ENCODE data around the gene DNAAF9.
"Not testable (repeated sequence)": the region's sequence is repeated elsewhere in the genome, so short reads cannot be mapped to it uniquely, and the experiment has no call there.

DNAAF9 gene

DNA sequence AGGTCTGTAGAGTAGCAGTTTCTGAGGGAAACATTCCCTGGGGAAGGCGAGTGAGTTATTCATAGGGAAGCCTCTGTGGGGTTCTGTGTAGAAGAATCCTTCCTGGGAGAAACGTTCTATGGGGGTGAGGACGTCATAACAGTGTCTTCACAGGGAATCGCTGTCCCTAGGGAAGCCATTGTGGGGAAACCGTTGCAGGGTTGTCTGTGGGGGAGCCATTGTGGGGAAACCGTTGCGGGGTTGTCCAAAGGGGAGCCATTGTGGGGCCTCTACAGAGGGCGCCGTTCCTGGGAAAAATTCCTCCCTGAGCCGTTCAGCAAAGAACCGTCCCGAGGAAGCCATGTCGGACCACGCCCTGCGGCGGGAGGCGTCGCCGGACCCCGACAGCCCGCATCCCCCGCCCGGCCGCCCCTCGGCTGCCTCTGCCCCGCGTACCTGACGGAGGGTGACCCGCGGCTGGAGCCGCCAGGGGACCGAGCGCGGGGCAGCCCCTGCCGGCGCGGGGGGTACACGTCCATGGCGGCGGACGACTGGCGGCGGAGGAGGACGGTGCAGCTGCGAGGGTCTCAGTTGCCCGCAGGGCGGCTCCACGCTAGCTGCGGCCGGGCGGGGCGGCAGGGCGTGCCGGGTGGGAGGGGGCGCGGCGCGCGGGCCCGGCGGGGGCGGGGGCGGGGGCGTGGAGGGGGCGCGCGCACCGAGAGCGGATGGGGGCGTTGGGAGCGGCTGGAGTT lies at the start of gene DNAAF9:
TSS of gene DNAAF9 (minus strand) at position 630 of the 731 bp plus-strand sequence. CDS start at position 518, 112 bp downstream.
- DNase-seq = no peak

DNA sequence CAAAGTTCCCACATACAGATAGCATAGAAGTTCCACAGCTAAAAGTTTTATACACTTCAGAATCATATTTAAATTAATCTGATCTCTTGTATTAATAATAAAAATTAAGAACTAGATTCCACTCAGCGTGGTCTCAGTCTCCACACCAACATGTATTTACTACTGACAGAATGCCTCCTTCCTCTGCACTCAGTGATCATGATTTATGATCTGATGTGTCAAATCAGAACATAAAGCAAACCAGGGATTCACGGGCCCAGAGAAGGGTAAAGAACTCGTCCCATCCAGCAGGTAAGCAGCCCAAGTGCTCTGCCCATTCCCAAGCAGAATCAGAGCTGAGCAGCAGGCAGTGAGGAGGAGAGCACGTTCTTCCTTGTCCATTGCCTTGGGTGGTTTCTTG lies 49.2 kb upstream of the DNAAF9 start:
- no peak for DNase-seq

DNA sequence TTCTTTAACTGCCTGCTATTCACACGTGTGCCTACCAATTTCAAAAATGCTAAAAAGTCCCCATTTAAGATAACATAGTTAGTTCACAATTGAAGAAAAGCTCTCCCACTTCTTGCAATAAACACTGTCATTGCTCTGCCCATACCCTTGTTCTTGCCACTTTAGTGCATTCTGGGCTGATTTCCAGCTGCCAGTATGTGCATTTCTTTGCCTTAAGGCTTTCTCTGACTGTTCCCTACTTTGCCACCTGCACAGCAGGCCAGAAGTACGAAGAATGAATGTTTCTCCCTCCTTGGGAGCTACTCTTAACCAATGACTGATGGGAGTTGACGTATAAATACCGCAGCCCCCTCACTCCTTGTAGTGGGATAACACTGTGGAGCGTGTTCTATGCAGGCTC lies 47.4 kb upstream of the DNAAF9 start:
- DNase-seq = no peak

DNA sequence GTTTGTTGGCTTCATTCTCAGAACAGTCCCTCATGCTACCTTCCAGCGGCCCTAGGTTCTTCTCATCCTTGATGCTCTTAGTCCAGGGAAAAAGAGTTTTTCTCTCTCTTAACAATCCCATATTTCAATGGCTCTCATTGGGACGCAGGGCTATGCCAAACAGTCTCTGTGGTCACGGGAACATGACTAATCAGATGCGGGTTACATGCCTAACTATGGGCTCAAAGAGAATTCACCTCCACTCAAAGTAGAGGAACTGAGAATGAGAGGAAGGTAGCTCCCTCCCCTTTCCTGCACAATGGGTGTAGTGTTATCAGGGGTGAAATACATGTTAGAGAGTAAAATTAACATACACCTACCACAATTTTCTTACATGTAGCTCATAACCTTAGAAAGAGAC lies 45.2 kb upstream of the DNAAF9 start:
- no peak for DNase-seq

DNA sequence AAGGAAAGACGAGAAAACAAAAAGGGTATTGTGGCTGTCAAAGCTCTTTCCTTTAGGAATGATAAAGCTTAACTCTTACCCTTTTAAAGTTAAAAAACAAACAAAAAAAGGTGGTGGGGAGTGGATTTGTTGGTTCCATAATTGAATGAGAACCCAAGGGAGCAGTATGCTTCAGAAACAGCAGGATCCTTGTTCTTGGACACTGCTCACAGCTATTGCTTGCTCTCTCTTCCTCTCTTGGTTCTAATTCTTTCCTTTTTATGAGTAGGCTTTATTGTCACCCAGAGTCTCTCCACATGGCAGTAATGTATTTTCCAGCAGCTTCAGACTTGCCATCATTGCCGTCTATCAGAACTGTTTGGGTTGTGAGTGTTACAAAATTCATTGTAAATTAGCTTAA lies 44.7 kb upstream of the DNAAF9 start:
- DNase-seq = no peak

DNA sequence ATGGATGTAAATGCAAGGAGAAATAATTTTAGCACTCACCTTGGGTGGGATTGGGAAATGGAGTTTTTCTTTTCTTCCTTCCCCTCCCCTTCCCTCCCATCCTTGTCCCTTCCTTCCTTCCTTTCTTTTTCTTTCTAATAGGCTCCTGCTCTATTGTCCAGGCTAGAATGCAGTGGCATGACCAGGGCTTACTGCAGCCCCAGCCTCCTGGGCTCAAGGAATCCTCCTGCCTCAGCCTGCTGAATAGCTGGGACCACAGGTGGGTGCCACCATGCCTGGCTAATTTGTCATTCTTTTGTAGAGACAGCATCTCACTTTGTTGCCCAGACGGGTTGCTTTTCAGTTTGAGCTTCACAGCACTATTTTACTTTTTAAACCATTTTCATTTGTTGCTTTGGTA lies 41.9 kb upstream of the DNAAF9 start:
- no peak for DNase-seq

DNA sequence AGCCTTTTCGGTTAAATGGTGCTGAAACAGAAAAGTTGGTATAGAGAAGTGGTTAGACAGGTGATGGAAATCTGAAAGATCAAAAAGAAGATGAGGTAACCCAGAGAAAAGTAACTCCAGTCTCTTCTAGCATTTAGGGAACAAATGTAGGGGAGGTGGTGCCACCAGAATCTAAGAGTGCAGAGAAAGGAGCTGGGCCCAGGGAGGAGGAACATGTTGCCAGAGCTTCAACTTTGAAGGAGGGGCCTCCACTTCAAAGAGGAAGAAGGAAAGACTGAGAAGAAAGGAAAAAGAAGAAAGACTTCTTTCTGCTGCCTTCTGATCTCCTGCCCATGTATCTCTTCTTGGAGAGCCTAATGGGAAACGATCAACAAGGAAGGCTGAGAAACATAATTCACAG lies 39.9 kb upstream of the DNAAF9 start:
- DNase-seq = no peak

DNA sequence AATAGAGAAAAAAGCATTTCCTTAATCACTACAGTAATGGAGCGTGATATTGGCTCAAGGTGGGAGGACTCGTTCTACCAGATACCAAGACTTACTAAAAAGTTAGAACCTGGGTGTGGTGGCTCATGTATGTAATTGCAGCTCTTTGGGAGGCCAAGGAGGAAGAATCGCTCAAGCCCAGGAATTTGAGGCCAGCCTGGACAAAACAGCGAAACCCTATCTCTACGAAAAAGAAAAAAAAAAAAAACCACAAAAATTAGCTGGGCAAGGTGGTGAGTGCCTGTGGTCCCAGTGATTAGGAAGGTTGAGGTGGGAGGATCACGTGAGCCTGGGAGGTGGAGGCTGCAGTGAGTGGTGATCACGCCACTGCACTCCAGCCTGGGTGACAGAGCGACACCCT lies 39.3 kb upstream of the DNAAF9 start:
- DNase-seq = no peak

DNA sequence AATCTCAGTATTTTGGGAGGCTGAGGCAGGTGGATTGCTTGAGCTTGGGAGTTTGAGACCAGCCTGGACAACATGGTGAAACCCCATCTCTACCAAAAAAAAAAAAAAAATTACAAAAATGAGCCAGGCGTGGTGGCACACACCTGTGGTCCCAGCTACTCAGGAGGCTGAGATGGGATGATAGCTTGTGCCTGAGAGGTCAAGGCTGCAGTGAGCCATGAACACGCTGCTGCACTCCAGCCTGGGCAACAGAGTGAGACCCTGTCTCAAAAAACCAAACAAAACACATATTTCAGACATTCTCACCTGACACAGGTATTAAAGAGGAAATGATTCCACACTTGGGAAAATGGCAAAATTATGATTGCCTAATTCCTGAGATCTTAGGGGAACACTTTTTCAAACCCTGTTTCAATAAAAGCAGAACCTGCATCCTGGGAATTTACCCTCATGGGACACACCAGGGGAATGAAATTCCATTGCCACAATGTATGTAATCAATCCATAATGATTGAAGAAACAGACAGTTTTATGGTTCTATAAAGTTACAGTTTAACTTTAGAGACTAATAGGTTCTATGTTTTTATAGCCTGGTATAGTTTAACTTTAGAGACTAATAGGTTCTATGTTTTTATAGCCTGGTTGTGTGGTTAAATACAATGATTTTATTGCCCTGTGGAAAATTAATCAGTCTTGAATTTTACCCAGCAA lies 29.6 kb upstream of the DNAAF9 start:
- DNase-seq = no peak

DNA sequence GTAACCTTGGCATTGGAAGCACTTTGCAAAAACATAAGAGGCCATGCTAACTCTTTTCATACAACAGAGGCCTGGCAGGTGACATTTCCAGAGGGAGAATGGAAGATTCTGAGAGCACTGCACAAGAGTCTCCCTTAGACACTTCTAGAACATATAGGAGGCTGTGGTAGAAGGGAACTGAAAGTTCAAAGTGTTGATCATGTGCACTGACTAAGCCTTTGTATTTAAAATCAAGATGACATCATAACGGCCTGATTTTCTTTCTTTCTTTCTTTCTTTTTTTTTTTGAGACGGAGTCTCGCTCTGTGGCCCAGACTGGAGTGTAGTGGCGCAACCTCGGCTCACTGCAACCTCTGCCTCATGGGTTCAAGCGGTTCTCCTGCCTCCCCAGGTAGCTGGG lies 26.8 kb upstream of the DNAAF9 start:
- no peak for DNase-seq

DNA sequence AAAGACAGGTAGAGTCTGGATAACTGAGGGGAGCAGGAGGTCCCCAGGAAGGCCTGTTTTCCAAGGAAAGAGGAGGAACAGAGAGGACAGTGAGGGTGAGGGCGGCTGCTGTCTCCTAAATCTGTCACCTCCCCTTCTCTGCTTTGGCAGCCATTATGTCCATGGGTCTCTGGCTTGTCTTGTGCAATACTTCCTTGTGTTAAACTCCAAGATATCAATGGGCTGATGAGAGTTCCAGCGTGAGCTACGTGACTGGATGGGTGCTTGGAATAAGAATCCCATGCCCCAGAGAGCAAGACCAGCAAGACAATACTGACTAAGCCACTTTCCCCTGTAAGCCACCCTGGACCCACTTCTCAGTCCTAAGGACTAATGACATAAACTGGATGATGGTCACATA lies 26.3 kb upstream of the DNAAF9 start:
- no peak for DNase-seq

DNA sequence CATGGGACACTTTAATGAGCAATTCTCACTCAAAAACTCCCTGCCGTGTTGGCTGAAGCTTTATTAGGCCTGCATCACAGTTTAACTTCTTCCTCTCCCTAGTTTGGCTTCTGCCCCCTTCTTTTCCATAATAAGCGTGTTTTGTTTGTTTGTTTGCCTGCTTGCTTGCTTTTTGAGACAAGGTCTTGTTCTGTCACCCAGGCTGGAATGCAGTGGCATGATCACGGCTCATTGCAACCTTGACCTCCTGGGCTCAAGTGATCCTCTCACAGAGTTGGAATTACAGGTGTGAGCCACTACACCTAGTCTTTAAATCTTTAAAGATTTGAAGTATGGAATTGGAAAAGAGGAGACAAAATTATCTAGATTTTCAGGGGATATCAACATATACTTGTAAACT lies 25.4 kb upstream of the DNAAF9 start:
- no peak for DNase-seq

DNA sequence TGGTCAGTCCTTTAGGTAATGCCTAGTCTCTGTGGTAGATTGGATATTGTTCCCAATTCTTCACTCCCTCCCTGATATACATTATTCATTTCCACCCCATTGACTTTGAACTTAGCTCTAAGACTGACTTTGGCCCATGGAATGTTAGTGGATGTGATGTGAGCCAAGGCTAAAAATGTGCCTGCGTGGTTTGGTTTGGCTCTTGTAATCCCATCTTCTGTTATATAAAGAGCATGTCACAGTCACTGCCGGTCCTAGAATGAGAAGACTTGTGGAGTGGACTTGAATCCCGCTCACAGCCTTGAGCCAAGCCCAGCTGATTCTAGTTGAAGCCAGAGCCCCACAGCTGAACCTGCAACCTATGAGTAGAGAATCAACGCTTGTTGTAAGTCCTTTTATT lies 23.6 kb upstream of the DNAAF9 start:
- no peak for DNase-seq

DNA sequence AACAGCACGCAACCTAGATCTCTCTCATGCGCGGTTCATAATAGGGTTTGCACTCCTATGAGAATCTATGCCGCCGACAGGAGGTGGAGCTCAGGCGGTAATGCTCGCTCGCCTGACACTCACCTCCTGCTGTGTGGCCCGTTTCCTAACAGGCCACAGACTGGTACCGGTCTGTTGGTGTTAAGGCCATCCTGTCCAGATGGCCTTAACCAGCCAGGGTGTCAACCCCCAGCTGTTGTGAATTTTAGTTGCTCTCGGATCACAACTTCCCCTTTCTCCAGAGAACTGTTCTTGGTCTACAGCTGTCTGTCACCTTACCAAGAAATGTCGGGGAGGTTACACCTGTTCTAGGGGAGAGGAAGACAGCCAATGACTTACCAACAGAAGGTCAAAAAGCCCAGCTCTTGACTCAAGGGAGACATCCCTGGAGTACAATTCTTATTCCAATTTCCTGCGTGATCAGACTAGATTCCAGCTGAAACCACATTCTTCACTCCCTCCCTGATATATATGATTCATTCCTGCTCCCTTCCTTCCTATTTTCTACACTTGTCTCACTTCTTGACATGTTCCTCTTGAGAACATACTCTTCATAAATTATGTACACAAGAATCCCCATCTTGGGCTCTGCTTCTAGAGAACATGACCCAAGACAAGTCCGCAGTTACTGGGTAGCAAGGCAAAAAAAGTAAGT lies 23.1 kb upstream of the DNAAF9 start:
- no peak for DNase-seq

DNA sequence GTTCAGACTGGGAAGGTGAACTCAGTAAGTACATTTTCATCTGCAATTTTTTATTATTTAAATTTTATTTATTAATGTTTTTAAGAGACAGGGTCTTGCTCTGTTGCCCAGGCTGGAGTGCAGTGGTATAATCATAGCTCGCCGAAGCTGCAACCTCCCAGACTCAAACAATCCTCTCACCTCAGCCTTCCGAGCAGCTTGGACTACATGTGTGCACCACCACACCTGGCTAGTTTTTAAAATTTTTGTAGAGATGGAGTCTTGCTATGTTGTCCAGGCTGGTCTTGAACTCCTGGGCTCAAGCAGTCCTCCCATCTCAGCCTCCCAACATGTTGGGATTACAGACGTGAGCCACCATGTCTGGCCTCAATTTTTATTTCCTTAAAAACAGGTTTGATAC lies 19.3 kb upstream of the DNAAF9 start:
- not testable (repeated sequence) for DNase-seq

DNA sequence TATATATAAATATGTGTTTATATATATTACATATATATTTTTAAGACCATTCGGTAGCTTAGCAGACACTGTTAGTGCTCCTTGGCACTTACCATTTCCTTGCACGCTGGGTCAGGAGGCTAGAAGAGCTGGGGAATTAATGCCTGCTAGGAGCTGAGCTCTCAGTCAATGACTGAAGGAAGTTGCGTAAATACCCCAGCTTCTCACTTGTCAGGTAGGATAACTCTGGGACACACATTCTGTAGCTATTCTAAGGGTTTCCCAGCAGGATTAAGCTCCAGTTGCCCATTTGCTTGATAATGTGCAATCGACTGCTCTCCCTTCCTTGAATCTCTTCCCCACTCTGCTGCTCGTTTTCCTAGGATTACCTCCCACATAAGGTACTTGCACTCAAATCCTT lies 15.7 kb upstream of the DNAAF9 start:
- no peak for DNase-seq

DNA sequence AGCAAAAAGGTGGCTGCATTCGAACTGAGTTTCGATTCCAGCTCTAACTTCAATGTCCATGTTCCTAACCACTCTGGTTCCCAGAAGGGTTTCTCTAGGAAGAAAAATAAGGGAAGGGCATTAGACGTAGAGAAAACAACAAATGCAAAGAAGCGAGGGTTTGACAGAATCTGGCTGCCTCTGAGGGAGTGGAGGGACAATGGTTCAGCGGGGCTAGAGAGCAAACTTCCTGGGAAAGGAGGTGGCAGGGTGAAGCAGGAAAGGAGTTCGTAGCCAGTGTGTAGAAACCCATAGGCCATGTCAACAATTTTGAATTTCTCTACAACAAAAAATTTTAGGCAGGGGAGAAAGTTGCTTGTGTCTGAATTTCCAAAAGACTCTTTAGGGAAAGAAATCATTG lies 14.5 kb upstream of the DNAAF9 start:
- DNase-seq = no peak

DNA sequence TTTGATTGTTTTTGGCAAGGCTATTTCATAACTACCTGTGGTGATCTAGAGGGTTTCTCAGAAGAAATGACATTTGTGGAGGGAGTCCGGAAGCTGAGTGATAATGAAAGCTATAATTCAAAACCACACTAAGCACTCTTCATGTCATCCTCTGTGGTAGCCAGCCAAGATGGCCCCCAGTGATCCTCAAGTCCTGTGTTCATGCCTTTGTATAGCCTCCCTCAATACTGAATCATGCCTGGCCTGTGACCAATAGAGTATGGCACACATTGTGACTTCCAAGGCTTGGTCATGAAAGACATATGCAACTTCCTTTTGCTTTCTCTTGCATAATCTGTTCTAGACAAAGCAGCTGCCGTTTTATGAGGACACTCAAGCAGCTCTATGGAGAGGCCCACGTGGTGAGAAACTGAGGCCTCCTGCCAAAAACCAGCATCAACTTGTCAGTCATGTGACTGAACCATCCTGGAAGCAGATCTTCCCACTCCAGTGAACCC lies 12.8 kb upstream of the DNAAF9 start:
- peak; percentile 14 to 19 for DNase-seq

DNA sequence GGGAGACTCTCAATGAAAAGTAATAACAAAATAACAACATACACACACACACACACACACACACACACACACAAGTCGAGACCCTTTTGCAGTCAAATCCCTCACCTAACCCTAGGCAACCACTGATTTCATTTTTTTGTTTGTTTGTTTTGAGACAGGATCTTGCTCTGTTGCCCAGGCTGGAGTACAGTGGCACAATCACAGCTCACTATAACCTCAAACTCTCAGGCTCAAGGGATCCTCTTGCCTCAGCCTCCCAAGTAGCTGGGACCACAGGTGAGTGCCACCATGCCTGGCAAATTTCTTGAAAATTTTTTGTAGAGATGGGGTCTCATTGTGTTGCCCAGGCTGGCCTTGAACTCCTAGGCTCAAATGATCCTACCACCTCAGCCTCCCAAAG lies 10.7 kb upstream of the DNAAF9 start:
- not testable (repeated sequence) for DNase-seq

DNA sequence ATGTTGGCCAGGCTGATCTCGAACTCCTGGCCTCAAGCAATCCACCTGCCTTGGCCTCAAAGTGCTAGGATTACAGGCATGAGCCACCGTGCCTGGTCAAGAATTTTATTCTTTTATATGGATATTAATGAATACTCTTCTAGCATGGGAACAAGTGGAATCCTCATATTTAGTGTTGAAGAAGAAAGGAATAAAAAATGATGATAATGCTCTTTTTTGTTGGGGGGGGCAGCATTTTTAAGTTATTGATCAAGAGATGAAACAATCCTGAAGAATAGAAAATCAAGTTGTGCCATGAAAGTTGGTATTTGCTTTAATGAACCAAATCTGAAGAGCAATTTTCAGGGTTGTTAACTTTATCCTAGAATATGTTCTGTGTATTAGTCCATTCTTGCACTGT lies 6.7 kb upstream of the DNAAF9 start:
- DNase-seq = no peak

DNA sequence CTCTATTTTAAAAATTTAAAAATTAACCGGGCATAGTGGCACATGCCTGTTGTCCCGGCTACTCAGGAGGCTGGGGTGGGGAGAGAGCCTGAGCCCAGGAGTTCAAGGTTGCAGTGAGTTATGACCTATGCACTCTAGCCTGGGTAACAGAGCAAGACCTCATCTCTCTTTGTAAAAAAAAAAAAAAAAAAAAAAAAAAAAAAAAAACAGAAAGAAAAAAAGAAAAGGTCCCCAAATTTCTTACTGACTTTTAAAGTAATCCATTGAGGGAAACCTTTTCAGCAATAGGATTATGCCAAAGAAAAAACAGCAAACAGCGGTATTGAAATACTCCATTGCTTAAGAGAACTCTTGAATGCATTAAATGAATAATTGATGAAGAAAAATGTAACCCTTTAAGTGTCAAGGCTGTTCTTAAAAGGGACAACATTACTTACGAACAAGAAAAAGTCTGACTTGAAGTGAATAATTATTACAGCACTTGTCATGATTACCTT lies 6.0 kb upstream of the DNAAF9 start:
- DNase-seq = no peak

DNA sequence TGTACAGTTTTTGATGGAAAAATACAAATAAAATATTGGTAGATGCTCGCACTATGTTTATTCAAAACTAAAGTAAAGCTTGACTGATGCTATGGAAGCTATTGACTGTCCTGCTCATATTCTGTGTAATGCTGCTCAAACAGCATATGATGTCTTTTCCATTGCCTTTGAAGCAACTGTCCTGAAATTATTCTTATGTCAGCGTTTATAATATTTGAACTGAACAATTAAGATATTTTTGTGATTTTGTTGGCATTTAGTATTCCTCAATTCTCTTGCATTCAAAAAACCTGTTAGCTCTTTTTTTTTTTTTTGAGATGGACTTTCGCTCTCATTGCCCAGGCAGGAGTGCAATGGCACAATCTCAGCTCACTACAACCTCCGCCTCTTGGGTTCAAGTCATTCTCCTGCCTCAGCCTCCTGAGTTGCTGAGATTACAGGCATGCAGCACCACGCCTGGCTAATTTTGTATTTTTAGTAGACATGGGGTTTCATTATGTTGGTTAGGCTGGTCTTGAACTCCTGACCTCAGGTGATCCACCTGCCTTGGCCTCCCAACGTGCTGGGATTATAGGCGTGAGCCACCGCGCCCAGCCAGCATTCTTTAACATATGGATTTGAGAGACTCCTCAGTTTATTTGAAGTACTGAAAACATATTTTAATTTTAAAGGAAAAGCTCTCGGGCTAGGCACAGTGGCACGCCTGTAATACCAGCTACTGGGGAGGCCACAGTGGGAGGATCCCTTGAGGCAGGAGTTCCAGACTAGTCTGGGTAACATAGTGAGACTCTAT lies 5.3 kb upstream of the DNAAF9 start:
- DNase-seq = no peak

DNA sequence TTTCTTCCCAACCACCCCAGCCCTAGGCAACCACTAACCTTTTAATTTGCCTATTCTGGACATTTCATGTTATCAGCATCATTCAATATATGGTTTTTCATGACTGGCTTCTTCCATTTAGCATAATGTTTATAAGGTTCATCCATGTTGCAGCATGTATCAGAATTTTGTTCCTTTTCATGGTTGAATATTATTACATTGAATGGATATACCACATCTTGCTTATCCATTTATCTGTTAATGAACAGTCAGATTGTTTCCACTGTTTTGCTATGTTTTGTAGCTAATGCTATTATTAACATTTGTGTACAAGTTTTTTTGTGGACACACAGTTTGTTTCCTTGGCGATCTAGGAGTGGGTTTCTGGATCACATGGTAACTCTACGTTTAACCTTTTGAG lies 3.0 kb upstream of the DNAAF9 start:
- no peak for DNase-seq
